Sigmoid colon (tissue), 7 donors: ENCODE measurements around the gene CAPN15. TPM values are rescaled to one million over a fixed set of nuclear protein-coding genes. Genes with fewer than 3 reads are reported as not detected.

Source experiments
- DNase-seq: peaks from one replicate; pipeline ENCODE4 v3.0.0-alpha.2; 2019
- H3K27ac ChIP-seq, 4 donors: fragments of 200-600 bp; sonication (generic); one replicate each; pipeline ENCODE4 v1.5.1; 2016 to 2019; ENCODE audit warnings: mild to moderate bottlenecking in 1 of 4
- H3K27me3 ChIP-seq, 3 donors: fragments of 200-600 bp; sonication (generic); one replicate each; pipeline ENCODE4 v1.5.1; 2019; ENCODE audit warnings: mild to moderate bottlenecking in 1 of 3
- H3K36me3 ChIP-seq, 4 donors: fragments of 200-600 bp; sonication (generic); one replicate each; pipeline ENCODE4 v1.5.1; 2016 to 2019
- H3K4me1 ChIP-seq, 4 donors: fragments of 200-600 bp; sonication (generic); one replicate each; pipeline ENCODE4 v1.5.1; 2017 to 2019
- H3K4me3 ChIP-seq, 4 donors: fragments of 200-600 bp; sonication (generic); one replicate each; pipeline ENCODE4 v1.5.1; 2017 to 2019; ENCODE audit warnings: mild to moderate bottlenecking in 2 of 4, moderate library complexity in 1 of 4
- H3K9me3 ChIP-seq, 4 donors: fragments of 200-600 bp in 3 of 4; sonication (generic) in 3 of 4; one replicate each; pipeline versions ENCODE4 v1.5.1 to v1.6.1; 2013 to 2019
- EP300 ChIP-seq, 4 donors: sonication (generic); formaldehyde crosslinking; IDR thresholded peaks; one replicate each; pipeline ENCODE4 v1.6.1; 2017; ENCODE audit warnings: antibody characterized with exemption in 4 of 4
- POLR2A ChIP-seq, 2 donors: fragments of 450-650 bp; IDR thresholded peaks; one replicate each; pipeline ENCODE4 v1.6.1; 2016; ENCODE audit warnings: antibody characterized with exemption in 2 of 2, mild to moderate bottlenecking in 2 of 2, moderate library complexity in 2 of 2
- POLR2AphosphoS5 ChIP-seq, 4 donors: sonication (generic); formaldehyde crosslinking; IDR thresholded peaks; one replicate each; pipeline ENCODE4 v1.6.1; 2017; ENCODE audit warnings: antibody characterized with exemption in 4 of 4
- WGBS, 2 donors: extraction: QIAGEN DNeasy Blood & Tissue Kit; methylation state at CpG; one replicate each; pipeline ENCODE4 v1.1.7; 2013; 5-methylcytosine and 5-hydroxymethylcytosine counted together
- intact Hi-C: fragments of 100-400 bp; cut with DNase I; formaldehyde crosslinking; loops from one replicate; pipeline ENCODE4 v1.15.1; 2023
- polyA plus RNA-seq, 3 donors: library from polyadenylated mRNA; stranded (reverse); fragments of 200-250 nt; gene quantifications; one replicate each; pipeline ENCODE4 v1.2.3, GENCODE V29; 2013
- total RNA-seq, 4 donors: library from RNA; depleted of rRNA; stranded (reverse); fragments of >200 nt; gene quantifications; one replicate each; pipeline ENCODE4 v1.1.0, GENCODE V29; 2016
- TF ChIP-seq, protein P1 (sequence below), 4 experiments: fragments of 450-650 bp in 3 of 4; fragments of 200-600 bp in 1 of 4; IDR thresholded peaks; one replicate each; pipeline ENCODE4 v1.5.1; 2016 to 2019; ENCODE audit warnings: antibody characterized with exemption in 4 of 4, mild to moderate bottlenecking in 3 of 4, moderate library complexity in 2 of 4
- donor health status: healthy with polysubstance abuse.
- donor health status: Bipolar disorder and iron deficiency.
- donor health status: healthy.

CAPN15 gene
- total and polyA plus RNA-seq, 7 donors, result 10.3 to 85.8 (median 24.4) TPM

DNA sequence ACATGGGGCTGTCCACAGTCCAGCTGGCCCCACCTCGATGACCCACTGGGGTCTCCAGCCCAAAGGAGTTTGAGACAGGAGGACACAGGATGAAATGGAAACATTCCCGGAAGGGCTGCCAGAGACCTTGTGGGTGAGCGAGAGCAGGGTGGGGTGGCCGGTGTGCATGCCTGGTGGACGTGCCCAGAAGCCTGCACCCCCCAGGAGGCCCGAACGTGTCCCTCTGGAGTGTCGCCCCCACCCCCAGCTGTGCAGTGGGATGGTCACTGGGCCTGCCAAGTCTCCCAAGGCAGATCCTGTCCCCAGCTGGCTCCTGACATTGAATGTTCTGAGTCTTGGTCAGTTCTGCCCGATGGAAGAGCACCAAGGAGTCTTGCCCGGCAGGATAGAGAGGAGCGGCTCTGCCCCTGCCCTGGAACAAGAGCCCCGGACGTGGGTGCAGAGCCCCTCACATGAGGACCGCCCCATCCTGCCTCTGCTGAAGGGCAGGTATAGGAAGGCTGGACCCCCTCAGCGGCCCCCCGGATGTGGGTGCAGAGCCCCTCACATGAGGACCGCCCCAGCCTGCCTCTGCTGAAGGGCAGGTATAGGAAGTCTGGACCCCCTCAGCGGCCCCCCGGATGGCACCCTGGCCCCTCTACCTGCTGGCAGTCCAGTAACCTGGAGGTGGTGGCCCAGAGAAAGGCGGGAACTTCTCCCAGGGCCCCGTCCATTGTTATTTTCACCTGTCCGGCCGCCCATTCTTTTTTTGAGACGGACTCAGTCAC lies 3.1 kb upstream of the CAPN15 start:
- Histone ChIP-seq H3K27ac (no peak overlapping the region), H3K4me3 (no peak overlapping the region), H3K9me3 (no peaks in the 10 kb centered on the region), H3K36me3 (peaks cover 8 to 17% (median 14%) of the 10 kb centered on the region in 4 donors), H3K4me1 (peaks cover 0 to 44% (median 30%) of the 10 kb centered on the region in 4 donors), H3K27me3 (no peaks in the 10 kb centered on the region)
- no peak for TF ChIP-seq POLR2A (IDR thresholded peaks at IDR 0.05)
- TF ChIP-seq POLR2AphosphoS5 (IDR thresholded peaks at IDR 0.05), result no peak
- no peak for TF ChIP-seq EP300 (IDR thresholded peaks at IDR 0.05)
- TF ChIP-seq, protein P1, sequence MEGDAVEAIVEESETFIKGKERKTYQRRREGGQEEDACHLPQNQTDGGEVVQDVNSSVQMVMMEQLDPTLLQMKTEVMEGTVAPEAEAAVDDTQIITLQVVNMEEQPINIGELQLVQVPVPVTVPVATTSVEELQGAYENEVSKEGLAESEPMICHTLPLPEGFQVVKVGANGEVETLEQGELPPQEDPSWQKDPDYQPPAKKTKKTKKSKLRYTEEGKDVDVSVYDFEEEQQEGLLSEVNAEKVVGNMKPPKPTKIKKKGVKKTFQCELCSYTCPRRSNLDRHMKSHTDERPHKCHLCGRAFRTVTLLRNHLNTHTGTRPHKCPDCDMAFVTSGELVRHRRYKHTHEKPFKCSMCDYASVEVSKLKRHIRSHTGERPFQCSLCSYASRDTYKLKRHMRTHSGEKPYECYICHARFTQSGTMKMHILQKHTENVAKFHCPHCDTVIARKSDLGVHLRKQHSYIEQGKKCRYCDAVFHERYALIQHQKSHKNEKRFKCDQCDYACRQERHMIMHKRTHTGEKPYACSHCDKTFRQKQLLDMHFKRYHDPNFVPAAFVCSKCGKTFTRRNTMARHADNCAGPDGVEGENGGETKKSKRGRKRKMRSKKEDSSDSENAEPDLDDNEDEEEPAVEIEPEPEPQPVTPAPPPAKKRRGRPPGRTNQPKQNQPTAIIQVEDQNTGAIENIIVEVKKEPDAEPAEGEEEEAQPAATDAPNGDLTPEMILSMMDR (IDR thresholded peaks at IDR 0.05), result no peak
- WGBS, 2 donors, result 73 to 88% methylated on average over 24 of the region's 24 CpGs
- DNase-seq, result no peak
- intact Hi-C loops, result loop anchor here (5.0 kb wide), 2 partner anchors 138 to 142 kb away; partner anchors contain the start of gene PGAP6

DNA sequence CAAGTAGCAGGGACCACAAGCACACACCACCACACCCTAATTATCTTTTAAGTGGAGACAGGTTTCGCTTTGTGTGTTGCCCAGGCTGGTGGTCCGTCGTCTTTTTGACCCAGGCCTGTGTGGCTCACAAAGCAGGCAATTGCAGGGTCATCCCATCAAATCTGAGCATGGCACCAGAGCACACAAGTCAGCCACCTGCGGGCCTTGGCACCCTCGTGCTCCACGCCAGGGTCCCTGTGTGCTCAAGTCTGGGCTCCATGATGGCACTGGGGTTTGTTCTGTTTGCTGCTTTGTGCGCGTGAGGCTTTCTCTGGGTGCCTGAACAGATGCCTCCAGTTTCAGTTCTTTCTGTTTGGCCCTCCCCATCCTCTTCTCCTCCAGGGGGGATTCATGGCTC lies 2.4 kb upstream of the CAPN15 start:
- no peak for DNase-seq
- Histone ChIP-seq H3K27me3 (no peaks in the 10 kb centered on the region), H3K9me3 (no peaks in the 10 kb centered on the region), H3K4me1 (peaks cover 0 to 50% (median 37%) of the 10 kb centered on the region in 4 donors), H3K4me3 (no peak overlapping the region), H3K27ac (peak overlapping the region in 2 of 4 donors; percentile 94 to 96), H3K36me3 (peaks cover 7 to 11% (median 9%) of the 10 kb centered on the region in 4 donors)
- WGBS, 2 donors, result 93 to 95% methylated on average over 8 of the region's 8 CpGs
- intact Hi-C loops, result loop anchor here (5.0 kb wide), 2 partner anchors 137 to 143 kb away; partner anchors contain the start of gene PGAP6
- TF ChIP-seq EP300 (IDR thresholded peaks at IDR 0.05) (no peak), POLR2AphosphoS5 (IDR thresholded peaks at IDR 0.05) (peak in 1 of 4 donors; percentile 2)
- TF ChIP-seq, protein P1 (IDR thresholded peaks at IDR 0.05), result no peak

DNA sequence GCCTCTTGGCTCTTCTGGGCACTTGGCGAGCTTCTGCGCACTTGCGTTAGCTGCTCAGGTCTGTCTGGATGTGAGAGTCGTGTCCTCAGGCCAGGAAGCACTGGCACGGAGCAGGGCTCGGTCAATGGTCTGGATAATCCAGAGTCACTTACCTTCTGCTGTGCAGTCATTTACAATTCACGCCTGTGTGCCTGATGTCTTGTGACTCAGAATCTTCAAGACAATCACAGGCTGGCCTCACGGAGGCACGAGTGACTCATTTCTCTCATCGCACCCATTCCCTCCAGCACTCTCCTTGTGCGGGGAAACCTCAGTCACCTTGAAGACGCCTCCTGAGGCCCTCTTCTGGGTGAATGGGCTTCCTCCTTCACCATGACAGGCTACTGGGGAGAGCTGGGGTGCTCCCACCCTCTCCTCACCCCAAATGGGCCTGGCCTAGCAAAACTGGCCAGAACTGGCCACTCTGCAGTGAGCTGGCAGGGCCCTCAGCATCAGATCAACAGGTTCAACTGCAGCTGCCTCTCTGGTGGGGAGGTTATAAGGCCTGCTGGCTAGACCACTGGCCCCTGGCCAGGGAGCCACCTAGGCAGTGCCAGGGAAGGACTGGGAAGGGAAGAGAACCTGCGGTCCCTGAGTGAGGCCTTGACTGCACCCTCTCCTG lies 1.9 kb upstream of the CAPN15 start:
- 66 to 70% methylated on average over 13 of the region's 13 CpGs for WGBS, 2 donors
- no peak for DNase-seq
- intact Hi-C loops, result loop anchor here (2.0 to 5.0 kb wide), 3 partner anchors 101 to 143 kb away; partner anchors contain the start of genes PGAP6 and RAB11FIP3
- H3K36me3 ChIP-seq, result peaks cover 2 to 5% (median 5%) of the 10 kb centered on the region in 4 donors
- peak overlapping the region; percentile 86 to 96 (median 94) for H3K27ac ChIP-seq
- H3K4me1 ChIP-seq, result peaks cover 0 to 55% (median 41%) of the 10 kb centered on the region in 4 donors
- H3K4me3 ChIP-seq, result peak overlapping the region in 3 of 4 donors; percentile 59 to 65 (median 64)
- TF ChIP-seq POLR2A (IDR thresholded peaks at IDR 0.05) (no peak), POLR2AphosphoS5 (IDR thresholded peaks at IDR 0.05) (no peak), EP300 (IDR thresholded peaks at IDR 0.05) (no peak)
- TF ChIP-seq, protein P1 (IDR thresholded peaks at IDR 0.05), result no peak
- no peaks in the 10 kb centered on the region for H3K9me3 ChIP-seq
- no peaks in the 10 kb centered on the region for H3K27me3 ChIP-seq

DNA sequence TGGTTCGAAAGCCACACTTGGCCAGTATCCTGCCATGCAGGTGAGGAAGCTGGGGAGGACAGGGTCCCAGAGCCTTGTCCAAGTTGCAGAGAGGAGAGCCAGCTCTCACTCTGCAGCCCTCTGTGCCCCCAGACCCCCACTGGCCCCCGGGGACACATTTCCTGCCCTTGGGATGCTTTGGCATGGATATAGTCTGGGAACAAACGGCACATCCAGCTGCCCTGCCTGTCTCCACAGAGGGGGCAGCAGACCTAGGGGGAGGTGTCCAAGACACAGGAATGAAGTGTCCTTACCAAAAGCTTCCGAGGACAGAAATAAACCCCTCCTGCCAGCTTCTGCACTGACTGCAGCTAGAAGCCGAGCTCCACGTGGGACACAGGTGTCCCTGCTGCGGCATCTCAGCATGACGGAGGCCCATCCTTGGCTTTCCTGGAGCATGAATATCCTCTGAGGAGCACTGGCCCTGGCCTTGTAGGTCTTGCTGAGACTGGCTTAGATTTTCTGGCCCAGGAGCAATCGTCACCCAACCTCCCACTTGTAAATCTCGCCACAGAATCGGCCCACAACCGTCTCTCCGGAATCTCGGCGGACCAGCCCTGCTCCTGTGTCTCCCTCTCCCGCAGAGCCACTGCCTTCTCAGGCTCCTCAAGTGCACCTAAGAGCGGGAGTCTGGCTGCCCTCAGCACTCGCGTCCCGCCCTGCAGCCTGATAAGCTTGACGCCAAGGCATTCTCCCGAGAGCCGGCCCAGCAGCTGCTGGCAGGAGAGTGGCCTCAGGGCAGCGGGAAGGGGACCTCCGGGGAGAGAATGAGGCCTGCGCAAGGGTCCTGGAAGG lies 1.1 kb upstream of the CAPN15 start:
- Histone ChIP-seq H3K4me1 (peaks cover 0 to 55% (median 41%) of the 10 kb centered on the region in 4 donors), H3K27ac (peak overlapping the region; percentile 86 to 96 (median 94)), H3K36me3 (no peaks in the 10 kb centered on the region), H3K27me3 (no peaks in the 10 kb centered on the region), H3K9me3 (no peaks in the 10 kb centered on the region), H3K4me3 (peak overlapping the region; percentile 49 to 65 (median 62))
- intact Hi-C loops, result loop anchor here (2.0 to 5.0 kb wide), 3 partner anchors 102 to 144 kb away; partner anchors contain the start of genes PGAP6 and RAB11FIP3
- TF ChIP-seq POLR2AphosphoS5 (IDR thresholded peaks at IDR 0.05), result no peak
- no peak for TF ChIP-seq POLR2A (IDR thresholded peaks at IDR 0.05)
- TF ChIP-seq EP300 (IDR thresholded peaks at IDR 0.05), result no peak
- TF ChIP-seq, protein P1 (IDR thresholded peaks at IDR 0.05), result no peak
- 5 to 11% methylated on average over 26 of the region's 26 CpGs for WGBS, 2 donors
- DNase-seq, result peak; percentile 77
